Subcutaneous adipose tissue (tissue), 4 donors: ENCODE results near the gene GXYLT2. TPM values are rescaled to one million over a fixed set of nuclear protein-coding genes. Genes with fewer than 3 reads are reported as not detected.

Source experiments
- CTCF ChIP-seq: fragments of 450-650 bp; IDR thresholded peaks from one replicate; pipeline ENCODE4 v1.5.1; 2016; ENCODE audit warnings: low read depth, mild to moderate bottlenecking, control low read depth, antibody characterized with exemption, moderate library complexity
- total RNA-seq, 4 donors: library from RNA; depleted of rRNA; stranded (reverse); fragments of >200 nt; gene quantifications; one replicate each; pipeline ENCODE4 v1.1.0, GENCODE V29; 2016

Gene GXYLT2
- total RNA-seq, 4 donors from 2014 or later, result 1.5 to 10.2 (median 4.4) TPM

GRCh38 chr3:72968266-72968664, 80.4 kb downstream of the GXYLT2 start:
- no peak for TF ChIP-seq CTCF

- TF ChIP-seq CTCF, result no peak
These were observed 81.9 kb downstream of the GXYLT2 start for GRCh38 chr3:72969766-72970165.

GRCh38 chr3:72970942-72971341, 83.1 kb downstream of the GXYLT2 start:
- no peak for TF ChIP-seq CTCF

- TF ChIP-seq CTCF, result no peak
These were observed 84.8 kb downstream of the GXYLT2 start for GRCh38 chr3:72972706-72973030.

GRCh38 chr3:72973031-72973723, 85.3 kb downstream of the GXYLT2 start:
- no peak for TF ChIP-seq CTCF

GRCh38 chr3:72973786-72974185, 85.9 kb downstream of the GXYLT2 start:
- no peak for TF ChIP-seq CTCF

- no peak for TF ChIP-seq CTCF
These were observed 87.1 kb downstream of the GXYLT2 start for GRCh38 chr3:72974956-72975355.
